ENCODE measurements around the gene ZCCHC17. TPM values are rescaled to one million over a fixed set of nuclear protein-coding genes. Genes with fewer than 3 reads are reported as not detected.

ZCCHC17 gene
- total RNA-seq, 1 donor from 2014 or later: 26.3 TPM

- H3K27ac Mint-ChIP-seq (ENCODE audit: unreplicated experiment): peak within 1 kb of the TSS; percentile 38
- no peaks in the 10 kb centered on the region for H3K9me3 Mint-ChIP-seq (ENCODE audit: unreplicated experiment)
- peaks cover 3% of the 10 kb centered on the region for H3K4me1 Mint-ChIP-seq (ENCODE audit: unreplicated experiment)
- TF ChIP-seq CTCF (IDR thresholded peaks at IDR 0.05): no peak
- H3K4me3 Mint-ChIP-seq (ENCODE audit: unreplicated experiment): peak within 1 kb of the TSS; percentile 90
- no peak for DNase-seq (ENCODE audit: extremely low spot score, unreplicated experiment)
- H3K27me3 Mint-ChIP-seq (ENCODE audit: unreplicated experiment): peaks cover 41% of the 10 kb centered on the region
- H3K36me3 Mint-ChIP-seq (ENCODE audit: unreplicated experiment): no peaks in the 10 kb centered on the region
Measured at GRCh38 chr1:31412732-31413404, 116.0 kb downstream of the ZCCHC17 start, which contains the start of gene SERINC2. SERINC2 (plus strand) TSS chr1:31413213; CDS start chr1:31413266, 53 bp downstream.

- Mint-ChIP-seq H3K4me1 (ENCODE audit: unreplicated experiment) (peaks cover 3% of the 10 kb centered on the region), H3K4me3 (ENCODE audit: unreplicated experiment) (peak overlapping the region; percentile 90), H3K27ac (ENCODE audit: unreplicated experiment) (peak overlapping the region; percentile 38), H3K36me3 (ENCODE audit: unreplicated experiment) (no peaks in the 10 kb centered on the region), H3K9me3 (ENCODE audit: unreplicated experiment) (no peaks in the 10 kb centered on the region), H3K27me3 (ENCODE audit: unreplicated experiment) (peaks cover 38% of the 10 kb centered on the region)
- DNase-seq (ENCODE audit: extremely low spot score, unreplicated experiment): no peak
- no peak for TF ChIP-seq CTCF (IDR thresholded peaks at IDR 0.05)
Measured at GRCh38 chr1:31413405-31414001, 116.7 kb downstream of the ZCCHC17 start.

Other genes starting within 250 kb of the ZCCHC17 start
- 139 and 145 TPM in 2 replicates for gene PUM1, start 231.3 kb upstream of the ZCCHC17 start, total RNA-seq
- 1.9 and 2.2 TPM in 2 replicates for gene NKAIN1, start 57.1 kb upstream of the ZCCHC17 start, total RNA-seq
- 44.9 and 49.6 TPM in 2 replicates for gene SNRNP40, start 244 bp upstream of the ZCCHC17 start, total RNA-seq
- gene FABP3, start 76.0 kb downstream of the ZCCHC17 start, total RNA-seq: 27.1 and 30.0 TPM in 2 replicates
- gene SERINC2, start 116.2 kb downstream of the ZCCHC17 start, total RNA-seq: 4.2 and 4.5 TPM in 2 replicates

Data from osteocyte (in vitro differentiated cells).